ENCODE measurements around the gene MAPKAPK5. TPM values are rescaled to one million over a fixed set of nuclear protein-coding genes. Genes with fewer than 3 reads are reported as not detected.
"Not testable (repeated sequence)": the region's sequence is repeated elsewhere in the genome, so short reads cannot be mapped to it uniquely, and the experiment has no call there.

The MAPKAPK5 gene
- total RNA-seq, 2 donors from 2014 or later: 52.3 to 56.5 TPM

- Mint-ChIP-seq H3K4me3 (no peak overlapping the region), H3K36me3 (ENCODE audit: insufficient read depth in 2 of 2) (no peaks in the 10 kb centered on the region), H3K27me3 (ENCODE audit: low read depth) (no peaks in the 10 kb centered on the region), H3K4me1 (ENCODE audit: low read depth) (no peaks in the 10 kb centered on the region), H3K9me3 (no peaks in the 10 kb centered on the region), H3K27ac (no peak overlapping the region)
- ATAC-seq (replicated peaks in 1 of 2) (no peak), DNase-seq (no peak)
Observed at GRCh38 chr12:111925171-111925570, 83.1 kb downstream of the MAPKAPK5 start.

- Mint-ChIP-seq H3K27me3 (ENCODE audit: low read depth) (no peaks in the 10 kb centered on the region), H3K36me3 (ENCODE audit: insufficient read depth in 2 of 2) (no peaks in the 10 kb centered on the region), H3K9me3 (no peaks in the 10 kb centered on the region), H3K4me3 (no peak overlapping the region), H3K27ac (no peak overlapping the region), H3K4me1 (ENCODE audit: low read depth) (no peaks in the 10 kb centered on the region)
- ATAC-seq (replicated peaks in 1 of 2) (no peak), DNase-seq (no peak)
Observed at GRCh38 chr12:111926631-111927030, 84.6 kb downstream of the MAPKAPK5 start.

GRCh38 chr12:111927346-111927745 lies 85.3 kb downstream of the MAPKAPK5 start:
- DNase-seq: no peak
- H3K9me3 Mint-ChIP-seq: no peaks in the 10 kb centered on the region
- no peaks in the 10 kb centered on the region for H3K36me3 Mint-ChIP-seq (ENCODE audit: insufficient read depth in 2 of 2)
- no peak overlapping the region for H3K27ac Mint-ChIP-seq
- no peaks in the 10 kb centered on the region for H3K4me1 Mint-ChIP-seq (ENCODE audit: low read depth)
- ATAC-seq (replicated peaks in 1 of 2): no peak
- no peak overlapping the region for H3K4me3 Mint-ChIP-seq
- H3K27me3 Mint-ChIP-seq (ENCODE audit: low read depth): no peaks in the 10 kb centered on the region

GRCh38 chr12:111932241-111932640 lies 90.2 kb downstream of the MAPKAPK5 start:
- no peak overlapping the region for H3K4me3 Mint-ChIP-seq
- H3K36me3 Mint-ChIP-seq (ENCODE audit: insufficient read depth in 2 of 2): no peaks in the 10 kb centered on the region
- H3K27me3 Mint-ChIP-seq (ENCODE audit: low read depth): no peaks in the 10 kb centered on the region
- H3K4me1 Mint-ChIP-seq (ENCODE audit: low read depth): no peaks in the 10 kb centered on the region
- ATAC-seq (replicated peaks in 1 of 2): no peak
- H3K27ac Mint-ChIP-seq: no peak overlapping the region
- no peaks in the 10 kb centered on the region for H3K9me3 Mint-ChIP-seq
- DNase-seq: no peak

GRCh38 chr12:111936869-111937268 lies 94.8 kb downstream of the MAPKAPK5 start:
- Mint-ChIP-seq H3K9me3 (no peaks in the 10 kb centered on the region), H3K4me3 (no peak overlapping the region), H3K27ac (no peak overlapping the region), H3K27me3 (ENCODE audit: low read depth) (no peaks in the 10 kb centered on the region), H3K4me1 (ENCODE audit: low read depth) (no peaks in the 10 kb centered on the region), H3K36me3 (ENCODE audit: insufficient read depth in 2 of 2) (no peaks in the 10 kb centered on the region)
- ATAC-seq (replicated peaks in 1 of 2): no peak
- DNase-seq: no peak

- Mint-ChIP-seq H3K36me3 (ENCODE audit: insufficient read depth in 2 of 2) (no peaks in the 10 kb centered on the region), H3K4me3 (no peak overlapping the region), H3K27ac (no peak overlapping the region), H3K4me1 (ENCODE audit: low read depth) (no peaks in the 10 kb centered on the region), H3K9me3 (no peaks in the 10 kb centered on the region), H3K27me3 (ENCODE audit: low read depth) (no peaks in the 10 kb centered on the region)
- DNase-seq: no peak
- no peak for ATAC-seq (replicated peaks in 1 of 2)
Observed at GRCh38 chr12:111937429-111937828, 95.4 kb downstream of the MAPKAPK5 start.

- no peaks in the 10 kb centered on the region for H3K9me3 Mint-ChIP-seq
- DNase-seq: no peak
- peak overlapping the region; percentile 86 for H3K27ac Mint-ChIP-seq
Observed at GRCh38 chr12:111942557-111942956, 100.5 kb downstream of the MAPKAPK5 start.

GRCh38 chr12:111943929-111944328 lies 101.9 kb downstream of the MAPKAPK5 start:
- H3K27me3 Mint-ChIP-seq (ENCODE audit: low read depth): no peaks in the 10 kb centered on the region
- DNase-seq (no peak), ATAC-seq (replicated peaks in 1 of 2) (no peak)
- H3K36me3 Mint-ChIP-seq (ENCODE audit: insufficient read depth in 2 of 2): peaks cover 0 to 2% of the 10 kb centered on the region in 2 donors
- H3K27ac Mint-ChIP-seq: no peak overlapping the region
- no peak overlapping the region for H3K4me3 Mint-ChIP-seq
- no peaks in the 10 kb centered on the region for H3K9me3 Mint-ChIP-seq
- H3K4me1 Mint-ChIP-seq (ENCODE audit: low read depth): no peaks in the 10 kb centered on the region

More at GRCh38 chr12:111942557-111942956, 100.5 kb downstream of the MAPKAPK5 start:
- no peak for ATAC-seq (replicated peaks in 1 of 2)
- Mint-ChIP-seq H3K4me1 (ENCODE audit: low read depth) (no peaks in the 10 kb centered on the region), H3K27me3 (ENCODE audit: low read depth) (no peaks in the 10 kb centered on the region), H3K4me3 (no peak overlapping the region), H3K36me3 (ENCODE audit: insufficient read depth in 2 of 2) (peaks cover 0 to 2% of the 10 kb centered on the region in 2 donors)

GRCh38 chr12:111950961-111951676 lies 109.1 kb downstream of the MAPKAPK5 start:
- not testable (repeated sequence) for H3K27me3 Mint-ChIP-seq (ENCODE audit: low read depth); H3K9me3 Mint-ChIP-seq; H3K36me3 Mint-ChIP-seq (ENCODE audit: insufficient read depth in 2 of 2); H3K27ac Mint-ChIP-seq
- Mint-ChIP-seq H3K4me3 (peak overlapping the region in 1 of 2 donors; percentile 29), H3K4me1 (ENCODE audit: low read depth) (peaks cover 18% of the 10 kb centered on the region)
- ATAC-seq (replicated peaks in 1 of 2) (peak; percentile 62 to 64), DNase-seq (peak in 1 of 2 donors; percentile 5)

Other genes with a start within 250 kb of the MAPKAPK5 start
- 10 to 100 TPM; 45.4 to 47.9 TPM for gene ATXN2, start 242.9 kb upstream of the MAPKAPK5 start, total RNA-seq
- gene BRAP, start 156.3 kb upstream of the MAPKAPK5 start, total RNA-seq: 10 to 100 TPM; 20.2 to 32.1 TPM
- gene ACAD10, start 156.2 kb upstream of the MAPKAPK5 start, total RNA-seq: 10 to 100 TPM; 32.4 to 34.5 TPM
- gene ALDH2, start 75.3 kb upstream of the MAPKAPK5 start, total RNA-seq: 10 to 100 TPM; 21.1 to 28.0 TPM
- 10 to 100 TPM; 19.4 to 21.0 TPM for gene TMEM116, start 170.9 kb downstream of the MAPKAPK5 start, total RNA-seq
- 100 to 1,000 TPM; 145 to 154 TPM for gene ERP29, start 171.2 kb downstream of the MAPKAPK5 start, total RNA-seq